ENCODE measurements around the gene CCHCR1.

The CCHCR1 gene

GRCh38 chr6:31128093-31128676, 29.4 kb downstream of the CCHCR1 start:
- DNase-seq (ENCODE audit: low spot score) = peak; percentile 71

DNA sequence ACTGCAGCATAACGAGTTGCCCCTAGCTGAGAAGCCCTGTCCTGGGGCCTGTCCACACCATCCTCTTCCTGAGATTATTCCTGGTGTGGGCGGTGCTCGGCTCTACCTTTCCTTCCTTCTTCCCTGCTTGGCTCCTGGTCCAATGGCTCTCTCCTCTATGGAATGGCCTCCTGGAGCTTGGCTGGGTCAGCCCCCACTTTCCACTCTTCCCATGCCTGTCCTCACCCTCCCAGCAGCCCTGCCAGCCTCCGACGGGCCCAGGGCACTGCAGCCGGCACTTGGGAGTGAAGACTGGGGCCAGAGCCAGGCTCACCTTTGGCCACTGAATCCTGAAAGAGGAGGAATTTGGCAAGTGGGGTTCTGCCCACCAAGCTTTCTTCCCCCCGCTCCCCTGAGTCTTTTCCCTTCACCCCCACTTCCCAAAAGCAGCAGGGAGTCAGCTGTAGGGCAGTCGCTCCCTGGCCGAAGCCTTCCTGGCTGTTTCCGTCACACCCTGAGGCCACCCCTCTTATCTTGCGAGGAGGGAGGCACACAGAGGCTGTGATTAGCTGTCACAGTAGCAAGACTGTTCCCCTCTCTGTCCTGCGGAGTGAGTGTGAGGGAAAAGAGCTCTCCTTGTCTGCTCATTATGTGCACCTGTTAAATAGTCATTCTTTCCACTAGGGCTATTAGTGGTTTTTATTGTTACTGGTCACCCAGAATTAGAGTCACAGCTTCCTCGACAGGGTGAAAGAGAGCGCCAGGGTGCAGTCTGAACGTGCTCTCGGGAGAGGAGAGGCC, 31.0 kb downstream of the CCHCR1 start:
- no peak for DNase-seq (ENCODE audit: low spot score)

- no peak for DNase-seq (ENCODE audit: low spot score)
Observed at GRCh38 chr6:31125586-31126363, 31.8 kb downstream of the CCHCR1 start.

DNA sequence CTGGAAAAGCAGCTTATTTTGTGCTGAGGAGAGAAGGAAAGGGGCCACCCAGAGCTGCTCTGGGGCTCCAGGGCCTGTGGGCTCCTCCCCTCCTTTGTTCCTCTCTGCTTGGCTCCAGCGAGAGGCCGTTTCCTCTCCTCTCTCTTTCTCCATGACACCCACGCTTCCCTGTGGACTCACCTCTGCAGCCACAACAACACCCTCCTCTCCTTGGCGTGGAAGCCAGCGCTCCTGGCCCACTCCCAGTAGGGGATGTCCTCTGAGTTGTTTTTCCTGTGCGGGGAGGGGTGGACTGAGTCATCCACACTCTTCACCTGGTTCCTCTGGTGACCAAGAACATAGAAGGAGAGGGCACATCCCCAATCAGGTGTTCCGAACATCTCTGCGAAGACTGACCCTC, 32.4 kb downstream of the CCHCR1 start:
- DNase-seq (ENCODE audit: low spot score) = no peak

DNA sequence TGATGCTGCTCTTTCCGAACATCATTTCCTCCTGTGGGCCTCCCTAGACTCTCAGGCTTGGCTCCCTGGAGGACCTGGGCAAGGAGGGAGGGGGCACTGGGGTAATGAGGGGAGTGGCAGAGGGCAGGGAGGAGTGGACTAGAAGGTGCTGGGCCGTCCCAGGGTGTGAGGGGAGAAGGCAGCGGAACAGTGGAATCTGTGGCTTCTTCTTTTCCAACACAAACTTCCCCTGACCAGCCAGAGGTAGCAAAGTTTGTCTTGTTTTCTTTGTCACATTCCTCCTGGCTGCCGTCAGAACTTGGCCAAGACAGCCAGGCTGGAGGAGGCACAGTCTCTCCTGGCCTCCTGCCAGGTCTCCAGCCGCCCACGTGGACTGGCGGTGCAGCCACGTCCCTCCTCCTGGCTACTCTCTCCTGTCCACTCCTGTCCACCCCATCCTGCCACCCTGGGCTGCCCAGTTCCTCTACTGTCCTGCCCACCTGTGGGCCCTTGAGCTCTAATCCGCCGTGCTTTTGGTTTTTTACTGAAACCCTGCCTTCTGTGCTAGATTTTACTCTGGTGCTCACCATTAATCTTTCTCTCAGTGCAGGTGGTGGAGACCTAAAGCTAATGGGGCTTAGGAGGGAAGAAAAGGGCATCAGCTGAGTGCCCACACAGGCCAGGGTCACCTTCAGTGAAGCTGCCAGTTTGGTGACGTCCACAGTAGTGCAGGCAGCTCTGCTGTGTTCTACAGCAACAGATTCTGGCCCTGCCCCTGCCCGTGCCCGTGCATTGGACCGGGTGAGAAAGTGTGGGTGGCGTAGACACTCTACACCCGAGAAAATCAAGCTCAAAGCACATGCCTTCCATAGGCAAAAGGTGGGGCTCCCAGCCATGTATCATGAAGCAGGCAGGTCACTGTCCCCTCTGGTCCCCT, 34.6 kb downstream of the CCHCR1 start:
- DNase-seq (ENCODE audit: low spot score) = no peak

DNA sequence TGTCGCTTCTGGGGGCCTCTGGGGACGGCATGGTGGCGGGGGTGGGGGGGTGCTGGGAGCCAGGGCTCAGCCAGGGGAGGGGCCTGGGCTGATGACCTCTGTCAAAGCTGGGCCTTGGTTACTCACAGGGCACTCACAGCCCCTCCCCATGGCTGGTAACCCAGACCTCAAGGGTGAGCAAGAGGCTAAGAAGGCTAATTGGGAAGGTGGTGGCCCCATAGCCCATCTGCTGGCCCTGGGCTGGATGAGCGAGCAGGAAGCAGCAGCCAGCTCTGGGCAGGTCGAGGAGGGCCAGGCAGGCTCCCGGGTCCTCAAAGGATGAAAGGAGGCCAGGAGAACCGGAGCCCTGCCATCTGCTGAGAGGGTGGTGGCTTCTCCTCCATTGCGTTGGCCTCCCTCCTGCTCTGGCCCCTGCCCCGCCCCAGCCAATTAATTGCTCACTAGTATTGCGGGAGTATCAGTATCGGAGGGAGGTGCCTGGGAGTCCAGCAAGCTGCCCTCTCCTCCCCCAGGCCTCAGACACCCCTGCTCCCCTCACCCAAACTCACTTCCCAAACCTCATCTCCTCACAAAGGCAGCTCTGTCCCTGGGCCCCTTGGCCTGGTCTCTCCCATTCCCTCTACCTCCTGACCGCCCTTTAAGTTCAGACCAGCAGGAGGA, 36.3 kb downstream of the CCHCR1 start:
- no peak for DNase-seq (ENCODE audit: low spot score)

- DNase-seq (ENCODE audit: low spot score) = no peak
Observed at GRCh38 chr6:31120151-31120915, 37.3 kb downstream of the CCHCR1 start, which contains the start of gene CDSN. TSS of gene CDSN (minus strand) at chr6:31120446. CDS start at chr6:31120419, 27 bp downstream.

DNA sequence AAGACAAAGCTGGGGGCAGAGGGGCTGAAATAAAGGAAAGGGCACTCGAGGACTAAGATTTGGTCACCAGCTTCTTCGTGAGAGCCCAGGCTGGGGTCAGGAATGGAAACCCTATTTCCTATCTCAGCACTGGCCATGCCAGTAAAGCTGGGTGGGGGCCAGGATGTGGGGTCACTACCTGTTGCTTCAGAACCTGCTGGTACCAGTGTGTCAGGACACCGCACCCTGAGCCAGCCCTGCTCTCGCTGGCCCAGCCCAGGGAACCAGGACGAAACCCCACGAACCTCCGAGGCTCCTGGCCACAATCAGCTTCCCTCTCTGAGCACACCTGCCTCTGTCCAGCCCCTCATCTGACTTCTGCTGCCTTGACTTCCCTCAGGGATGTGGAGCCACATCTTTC, 39.4 kb downstream of the CCHCR1 start:
- DNase-seq (ENCODE audit: low spot score) = no peak

DNA sequence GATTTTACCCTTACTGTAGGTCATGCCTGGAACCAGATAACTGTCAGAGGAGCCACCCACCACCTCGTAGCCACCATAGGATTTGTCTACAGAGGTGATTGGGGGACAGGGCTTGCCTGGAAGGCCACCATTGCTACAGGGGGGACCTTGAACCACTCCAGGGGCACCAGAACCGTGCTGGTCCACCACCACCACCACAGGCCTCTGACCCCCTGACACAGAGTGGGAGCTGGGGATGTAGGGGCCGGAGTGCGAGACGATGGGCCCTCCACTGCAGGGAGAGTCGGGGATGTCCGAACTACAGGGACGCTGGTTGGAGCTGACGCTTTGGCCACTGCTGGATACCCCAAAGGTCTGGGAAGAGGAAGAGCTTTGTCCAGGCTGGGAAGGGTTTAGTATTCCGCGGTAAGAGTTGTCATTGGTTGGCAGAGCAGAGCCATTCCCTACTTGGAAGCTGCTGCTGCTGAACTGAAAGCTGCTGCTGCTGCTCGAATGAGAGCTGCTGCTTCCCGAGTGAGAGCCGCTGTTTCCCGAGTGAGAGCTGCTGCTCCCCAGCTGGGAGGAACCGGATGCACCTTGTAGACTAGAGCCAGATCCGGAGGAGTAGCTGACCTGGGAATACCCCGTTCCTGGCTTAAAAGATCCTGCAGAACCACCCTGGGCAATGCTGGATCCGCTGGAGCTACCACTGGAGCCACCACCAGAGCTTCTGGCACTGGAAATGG, 40.8 kb downstream of the CCHCR1 start:
- no peak for DNase-seq (ENCODE audit: low spot score)

DNA sequence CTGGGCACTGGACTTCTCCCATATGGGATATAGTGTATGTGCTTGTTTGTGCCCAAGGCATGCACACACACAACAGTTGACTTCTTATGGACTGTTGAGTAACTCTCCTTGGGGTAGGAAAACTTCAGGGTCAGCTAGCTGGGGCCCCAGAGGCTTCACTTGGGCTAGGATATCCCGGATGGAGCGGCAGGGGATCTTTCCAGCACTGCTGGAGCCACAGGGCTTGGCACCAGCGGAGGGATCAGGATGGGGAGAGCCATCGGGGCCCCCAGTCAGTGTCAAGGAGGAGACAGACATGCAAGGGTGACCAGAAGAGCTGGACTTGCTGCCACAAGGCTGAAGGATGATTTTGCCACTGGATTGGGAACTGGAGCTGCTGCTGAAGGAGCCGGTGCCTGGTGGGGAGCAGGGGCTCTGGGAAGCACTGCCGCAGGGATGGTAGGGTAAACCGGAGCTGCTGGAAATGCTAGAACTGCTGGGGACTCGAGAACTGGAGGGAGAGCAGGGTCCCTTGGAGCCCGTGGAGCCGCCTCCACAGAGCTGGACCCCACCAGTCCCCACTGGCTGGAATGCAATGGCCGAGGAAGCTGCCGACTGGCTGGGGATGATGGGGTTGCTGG, 41.6 kb downstream of the CCHCR1 start:
- no peak for DNase-seq (ENCODE audit: low spot score)

DNA sequence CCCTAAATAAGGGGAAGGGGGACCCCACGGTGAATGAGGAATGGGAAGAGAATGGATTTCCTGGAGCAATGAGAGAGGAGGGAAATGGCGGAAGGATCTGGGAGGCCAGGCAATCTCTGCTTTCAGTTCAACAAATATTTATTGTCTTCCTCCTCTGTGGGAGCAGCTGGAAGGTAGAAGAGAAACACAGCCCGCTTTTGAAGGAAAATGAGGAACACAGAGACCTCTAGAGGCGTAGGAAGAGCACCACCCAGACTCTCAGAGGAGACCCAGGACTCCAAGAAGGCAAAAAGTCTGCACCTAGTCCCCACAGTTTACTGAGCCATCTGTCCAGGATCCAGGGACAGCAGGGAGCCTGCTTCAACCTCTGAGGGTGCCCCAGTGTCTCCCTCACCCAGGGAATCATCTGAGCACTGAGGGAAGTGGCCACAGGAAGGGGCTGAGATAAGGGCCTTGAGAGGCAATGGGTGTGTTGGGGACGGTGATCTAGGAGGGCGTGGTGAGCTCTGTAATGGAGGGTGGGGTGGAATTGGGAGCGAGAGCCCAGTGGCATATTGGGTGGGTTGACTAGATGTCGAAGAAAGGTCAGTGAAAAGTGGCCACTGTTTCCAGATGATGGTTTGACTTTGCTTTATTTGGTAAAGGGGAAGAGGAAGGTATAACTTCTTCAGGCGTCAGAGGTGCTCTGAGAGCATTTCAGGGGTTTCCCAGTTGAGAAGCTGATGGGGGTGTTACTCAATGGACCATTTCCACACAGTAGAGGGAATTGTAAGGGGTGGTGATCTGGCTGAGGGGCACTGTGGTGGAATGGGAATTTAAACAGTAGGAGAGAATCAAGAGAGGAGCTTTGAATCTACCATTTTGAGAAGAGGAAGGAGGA, 42.4 kb downstream of the CCHCR1 start:
- peak; percentile 17 for DNase-seq (ENCODE audit: low spot score)

- DNase-seq (ENCODE audit: low spot score) = no peak
Observed at GRCh38 chr6:31114541-31114878, 43.1 kb downstream of the CCHCR1 start, which contains the start of gene PSORS1C1. TSS of gene PSORS1C1 (plus strand) at chr6:31114800. CDS start at chr6:31129633, 14,833 bp downstream.

DNA sequence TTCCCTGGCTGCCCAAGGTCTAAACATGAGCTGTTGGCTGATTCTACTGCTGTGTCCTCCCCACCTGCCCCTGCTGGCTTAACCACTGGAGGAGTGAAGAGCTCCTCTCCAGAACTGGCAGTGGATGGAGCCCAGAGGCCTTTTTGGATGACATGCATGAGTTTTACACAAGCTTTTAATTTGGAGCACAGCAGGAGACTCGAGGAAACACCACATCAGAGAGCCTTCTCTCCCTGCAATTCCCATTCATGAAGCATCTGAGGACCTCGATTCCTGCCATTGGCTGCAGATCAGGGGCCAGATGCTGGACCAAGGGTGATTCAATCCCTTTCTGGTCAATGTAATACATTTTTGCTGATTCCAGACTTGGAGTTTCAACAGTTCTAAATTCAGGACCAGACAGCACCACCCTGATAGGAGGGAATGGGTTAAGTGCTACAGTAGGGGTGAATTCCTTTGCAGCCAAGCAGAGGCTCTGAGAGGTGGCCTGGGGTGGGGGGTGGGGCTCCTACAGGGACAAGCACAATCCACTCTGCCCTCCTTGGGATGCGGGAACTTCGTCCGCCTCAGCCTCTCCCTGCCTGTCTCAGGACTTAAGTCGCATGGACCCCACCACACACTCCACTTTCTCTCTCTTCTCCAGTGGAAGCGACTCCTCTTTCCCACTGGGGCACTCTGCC, 43.6 kb downstream of the CCHCR1 start:
- DNase-seq (ENCODE audit: low spot score) = no peak

DNA sequence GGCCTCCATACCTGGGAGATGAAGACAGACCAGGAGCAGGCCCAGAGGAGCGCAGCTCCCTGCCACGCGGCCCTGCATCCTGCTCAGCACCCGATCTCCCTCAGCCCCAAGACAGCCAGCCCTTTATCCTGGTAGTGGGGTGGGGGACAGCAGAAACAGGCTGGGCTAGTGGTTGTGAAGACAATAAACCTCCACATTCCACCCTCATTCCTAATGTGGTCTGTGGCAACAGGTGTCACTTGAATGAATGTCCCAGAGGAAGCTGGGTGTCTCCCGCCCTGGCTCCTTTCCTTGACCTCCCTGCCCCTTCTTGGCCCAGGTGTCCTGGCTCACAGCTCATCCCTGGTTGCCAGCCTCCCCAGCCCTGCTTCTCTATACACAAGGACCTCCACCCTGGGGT, 45.1 kb downstream of the CCHCR1 start, which contains the start of gene C6orf15:
Gene C6orf15 (minus strand): TSS at position 98 of the 400 bp plus-strand sequence. CDS start 20 bp downstream, at position 78.
- no peak for DNase-seq (ENCODE audit: low spot score)

- DNase-seq (ENCODE audit: low spot score) = no peak
Observed at GRCh38 chr6:31111712-31112111, 45.9 kb downstream of the CCHCR1 start.

- DNase-seq (ENCODE audit: low spot score) = no peak
Observed at GRCh38 chr6:31110825-31111582, 46.6 kb downstream of the CCHCR1 start.

DNA sequence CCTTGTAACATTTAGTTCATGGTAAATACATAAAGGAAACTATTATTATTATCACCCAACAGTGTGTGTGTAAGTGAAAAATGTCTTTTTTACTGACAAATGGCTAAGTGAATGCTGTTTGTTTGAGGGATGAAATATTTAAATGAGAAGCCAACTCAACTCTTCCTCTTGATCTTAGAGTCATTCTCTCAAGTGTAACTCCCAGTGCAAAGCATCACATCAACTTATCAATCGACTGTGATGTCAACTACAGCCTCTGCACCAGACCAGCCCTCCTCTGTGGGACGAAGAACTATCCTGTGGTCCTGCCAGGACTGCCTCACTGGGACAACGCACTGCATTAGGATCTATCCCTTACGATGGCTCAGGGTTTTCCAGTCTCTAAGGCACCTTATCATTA, 50.5 kb downstream of the CCHCR1 start:
- DNase-seq (ENCODE audit: low spot score) = no peak
